GM21423 (cell line): Measurements from ENCODE around the gene EDN1.
A peak's percentile ranks its signal among the peaks of the same experiment; 100 is the strongest.
"Not testable (repeated sequence)": the region's sequence is repeated elsewhere in the genome, so short reads cannot be mapped to it uniquely, and the experiment has no call there.

Source experiments
- ATAC-seq: cut with Tn5 transposase; IDR thresholded peaks from one replicate; pipeline ENCODE4 v1.9.1; 2021; ENCODE audit warnings: mild to moderate bottlenecking, moderate library complexity; ENCODE audit not compliant: unreplicated experiment

Gene EDN1

GRCh38 chr6:12324099-12324498 lies 33.9 kb downstream of the EDN1 start:
- ATAC-seq: no peak

DNA sequence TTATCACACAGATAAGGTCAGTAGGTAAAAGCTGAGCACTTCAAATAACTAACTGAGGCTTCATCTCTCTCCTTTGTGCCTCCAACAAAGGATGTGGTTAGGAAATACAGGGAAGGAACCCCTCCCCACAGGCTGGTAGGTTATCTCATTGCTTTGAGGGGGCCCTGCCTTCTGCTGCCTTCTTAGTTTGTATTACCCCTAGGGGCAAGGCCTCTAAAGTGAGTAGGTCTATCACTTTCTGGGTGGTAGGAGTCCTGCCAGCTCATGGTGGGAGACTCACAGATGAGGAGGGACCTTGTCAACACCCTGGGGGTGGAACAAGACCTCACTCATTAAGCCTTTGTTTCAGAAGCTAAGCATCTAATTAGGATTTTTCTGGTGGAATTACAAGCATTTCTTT lies 34.6 kb downstream of the EDN1 start:
- ATAC-seq: no peak

DNA sequence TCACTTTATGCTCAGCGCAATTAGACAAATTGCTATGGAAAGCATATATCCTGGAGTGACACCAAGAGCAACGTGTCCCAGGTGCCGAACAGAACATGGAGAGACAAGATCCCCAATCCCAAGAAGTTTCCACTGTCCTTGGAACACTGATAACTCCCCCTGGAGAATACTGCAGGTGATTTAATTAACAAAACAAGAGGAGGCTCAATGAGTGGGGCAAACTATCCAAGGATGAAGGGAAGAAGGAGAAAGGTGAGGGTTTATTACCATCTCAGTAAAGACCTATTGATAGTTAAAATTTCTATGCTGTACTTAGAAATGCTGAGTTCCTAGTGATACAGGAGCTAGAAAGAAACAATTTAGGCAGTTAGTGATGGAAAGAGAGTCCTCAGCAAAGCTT lies 35.7 kb downstream of the EDN1 start:
- no peak for ATAC-seq

GRCh38 chr6:12327391-12327790 lies 37.2 kb downstream of the EDN1 start:
- ATAC-seq: no peak

DNA sequence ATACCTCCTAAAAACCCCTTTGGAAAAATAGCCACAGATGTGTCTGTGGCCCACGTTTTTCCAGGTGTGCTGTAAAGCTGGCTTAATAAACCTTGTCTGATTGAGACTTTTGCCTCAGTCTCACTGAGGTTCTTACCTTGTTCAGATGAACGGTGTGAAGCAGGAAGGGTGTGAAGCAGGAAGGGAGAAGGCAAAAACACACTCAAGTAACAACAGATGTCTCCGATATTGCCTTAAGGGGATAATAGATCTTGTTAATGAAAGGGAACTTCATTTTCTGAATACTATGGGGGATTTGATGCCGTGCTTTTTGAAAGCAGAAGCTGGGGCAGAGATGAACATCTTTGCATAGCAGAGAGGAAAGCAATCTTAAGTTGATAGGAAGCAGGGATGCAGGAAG lies 37.8 kb downstream of the EDN1 start:
- no peak for ATAC-seq

DNA sequence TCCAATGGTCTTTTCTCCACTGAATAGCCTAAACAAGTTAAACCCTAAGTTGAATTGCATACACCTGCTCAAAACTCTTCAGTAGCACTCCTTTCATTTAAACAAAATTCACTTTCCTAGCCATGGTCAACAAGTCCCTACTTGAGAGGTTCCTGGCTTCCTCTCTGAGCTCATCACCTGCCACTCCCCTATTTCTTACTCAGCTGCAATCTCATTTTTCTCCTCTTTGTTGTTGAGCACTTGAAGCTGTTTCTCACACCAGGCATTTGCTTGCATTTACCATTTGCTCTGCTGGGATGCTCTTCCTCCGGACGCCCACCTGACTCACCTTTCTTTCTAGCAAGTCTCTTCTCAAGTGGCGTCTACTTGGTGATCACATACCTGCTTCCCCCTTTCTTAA lies 38.5 kb downstream of the EDN1 start:
- ATAC-seq: no peak

- ATAC-seq: no peak
Observed at GRCh38 chr6:12331474-12331873, 41.3 kb downstream of the EDN1 start.

- no peak for ATAC-seq
Observed at GRCh38 chr6:12331951-12332749, 42.0 kb downstream of the EDN1 start.

- not testable (repeated sequence) for ATAC-seq
Observed at GRCh38 chr6:12332750-12333079, 42.6 kb downstream of the EDN1 start.

GRCh38 chr6:12333128-12333527 lies 43.0 kb downstream of the EDN1 start:
- ATAC-seq: no peak

GRCh38 chr6:12334526-12335130 lies 44.5 kb downstream of the EDN1 start:
- ATAC-seq: peak; percentile 4

- peak; percentile 72 for ATAC-seq
Observed at GRCh38 chr6:12335131-12335527, 45.0 kb downstream of the EDN1 start.

GRCh38 chr6:12335717-12336116 lies 45.6 kb downstream of the EDN1 start:
- peak; percentile 28 for ATAC-seq

DNA sequence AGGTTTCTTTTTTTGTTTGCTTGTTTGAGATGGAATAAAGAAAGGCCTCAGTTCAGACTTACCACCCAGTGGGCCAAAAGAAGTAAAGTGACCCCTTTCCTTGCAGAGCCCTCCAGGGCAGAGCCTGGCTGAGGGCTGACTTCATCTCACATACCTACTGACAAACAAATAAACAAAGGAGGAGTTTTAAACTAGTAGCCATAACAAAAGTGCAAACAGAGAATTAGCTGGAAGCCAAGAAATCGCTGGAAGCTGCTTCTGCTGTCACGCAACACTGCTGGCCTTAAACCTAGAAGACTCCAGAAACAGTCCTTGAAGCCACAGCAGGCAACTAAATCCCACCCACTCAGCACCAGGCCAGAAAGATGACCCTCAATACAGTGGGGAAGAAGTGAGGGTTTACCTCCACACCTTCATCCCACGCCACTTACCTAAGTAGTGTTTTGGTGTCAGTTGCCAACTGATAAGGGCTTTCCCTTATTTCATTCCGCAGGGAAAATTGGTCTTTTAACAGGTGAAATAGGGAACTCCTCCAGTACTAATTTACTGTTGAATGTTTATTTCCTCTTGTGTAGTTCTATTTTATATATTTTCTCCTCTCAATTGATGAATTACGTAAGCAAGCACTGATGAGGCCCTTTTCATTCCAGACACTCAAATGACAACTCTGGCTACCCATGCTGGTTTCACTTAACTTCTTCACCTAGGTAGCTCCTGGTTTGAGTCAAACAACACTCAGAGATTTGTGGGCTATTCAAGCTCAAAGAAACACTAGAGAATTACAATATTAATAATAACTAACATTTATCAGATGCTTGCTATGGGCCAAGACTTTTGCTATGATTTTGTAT lies 46.2 kb downstream of the EDN1 start:
- no peak for ATAC-seq

- no peak for ATAC-seq
Observed at GRCh38 chr6:12339022-12339421, 48.9 kb downstream of the EDN1 start.

- no peak for ATAC-seq
Observed at GRCh38 chr6:12339808-12340487, 49.8 kb downstream of the EDN1 start.

DNA sequence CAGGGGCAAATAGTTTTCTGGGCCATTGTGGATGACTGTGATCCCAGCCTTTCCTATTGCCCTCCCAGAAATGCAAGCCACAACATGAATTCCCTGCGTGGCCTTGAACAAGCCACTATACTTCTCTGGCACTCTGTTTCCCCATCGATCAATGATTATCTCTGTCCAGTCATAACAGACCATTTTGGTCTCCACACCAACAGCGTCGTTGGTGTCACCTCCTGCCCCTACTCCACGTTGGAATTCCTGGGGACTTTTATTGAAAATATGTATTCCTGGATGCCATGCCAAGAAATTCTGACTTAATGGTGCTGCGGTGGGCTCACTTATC lies 50.3 kb downstream of the EDN1 start:
- ATAC-seq: no peak

- ATAC-seq: no peak
Observed at GRCh38 chr6:12342664-12343063, 52.5 kb downstream of the EDN1 start.

- ATAC-seq: no peak
Observed at GRCh38 chr6:12343122-12343439, 52.9 kb downstream of the EDN1 start.

- ATAC-seq: no peak
Observed at GRCh38 chr6:12343440-12344162, 53.4 kb downstream of the EDN1 start.

DNA sequence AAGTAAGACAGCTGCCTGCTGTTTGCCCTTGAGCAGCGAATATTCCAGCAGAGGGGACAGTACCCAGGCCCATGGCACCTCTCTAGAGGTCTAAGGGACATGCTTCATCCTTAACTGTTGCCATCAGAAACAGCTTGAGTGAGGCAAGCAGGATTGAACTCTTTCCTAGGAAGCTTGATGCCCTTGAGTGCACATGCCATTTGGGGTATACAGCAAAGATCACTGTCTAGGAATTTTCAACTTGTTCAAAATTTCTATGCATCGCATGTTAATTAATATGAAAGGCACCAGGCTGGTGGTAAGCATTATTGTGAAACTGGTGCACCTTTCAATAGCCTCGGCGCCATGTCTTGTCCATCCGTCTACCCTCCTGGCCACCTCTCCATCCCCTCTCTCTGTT lies 54.1 kb downstream of the EDN1 start:
- ATAC-seq: no peak
